ENCODE data around the gene ZFYVE9. TPM values are rescaled to one million over a fixed set of nuclear protein-coding genes. Genes with fewer than 3 reads are reported as not detected.

Gene ZFYVE9
- total and polyA plus RNA-seq, 2 of the 13 experiments (the other 11 are each of a cell fraction or from before 2014, with no cell fraction given) = 9.2 to 19.8 TPM

GRCh38 chr1:52268372-52268771 lies 126.5 kb downstream of the ZFYVE9 start:
- DNase-seq (ENCODE audit: low spot score) (no peak), ATAC-seq (no peak), FAIRE-seq (no peak)
- intact Hi-C loops (cut with micrococcal nuclease; ENCODE audit: unreplicated experiment) = no loop called here
- H3K9ac ChIP-seq (ENCODE audit: insufficient read depth, low read depth, low read length) = no peak overlapping the region
- whole genome bisulfite sequencing (ENCODE audit: low lambda C conversion rate) = 86% methylated on average over 3 of the region's 3 CpGs
- POLR2A ChIA-PET = no interaction called here
- in situ Hi-C loops (cut with HindIII; ENCODE audit: extremely low pct_ligation_motif_present, low pct_unique_long_range_greater_than_20kb) = no loop called here
- H2AFZ ChIP-seq (ENCODE audit: low read length) = no peak overlapping the region
- H3K27me3 ChIP-seq (ENCODE audit: control insufficient read depth in 1 of 2, insufficient read depth in 2 of 2, low read length in 2 of 2) = no peaks in the 10 kb centered on the region
- no TSS peak for BruUV-seq (replicated peaks)
- peaks cover 14% of the 10 kb centered on the region for H3K4me1 ChIP-seq (ENCODE audit: insufficient read depth, low read length)
- H3K79me2 ChIP-seq (ENCODE audit: insufficient read depth, low read length) = no peaks in the 10 kb centered on the region
- H3K36me3 ChIP-seq (replicated peaks in 1 of 2; ENCODE audit: control insufficient read depth in 1 of 2, insufficient read depth in 2 of 2, low read length in 2 of 2) = peaks cover 8 to 28% of the 10 kb centered on the region in 2 experiments; a peak in 4 of 5 replicates
- peak; percentile 55 to 58; a peak in 3 of 4 replicates for TF ChIP-seq MAFK (conservative IDR thresholded peaks at IDR 0.05 in 1 of 2, IDR thresholded peaks at IDR 0.05 in 1 of 2; ENCODE audit: low read length in 2 of 2)
- TF ChIP-seq ZBTB37 (CRISPR knock-in tag; IDR thresholded peaks at IDR 0.05) = no peak
- peak; percentile 29; the same call in 1 of the 2 replicates for TF ChIP-seq MAFF (IDR thresholded peaks at IDR 0.05; ENCODE audit: low read depth, low read length)
- no peaks in the 10 kb centered on the region for H4K20me1 ChIP-seq (ENCODE audit: insufficient read depth, low read length)
- CTCF ChIA-PET (ENCODE audit: low intra/inter-chr PET ratio, low total read pairs) = no interaction called here
- H3K9me3 ChIP-seq (ENCODE audit: low read length) = no peaks in the 10 kb centered on the region
- H3K4me2 ChIP-seq (ENCODE audit: low read depth, low read length) = no peak overlapping the region
- H3K27ac ChIP-seq (ENCODE audit: extremely low read length, insufficient read depth, low read length) = no peak overlapping the region
- H3K4me3 ChIP-seq (replicated peaks in 1 of 3; ENCODE audit: insufficient read depth in 1 of 3, low read depth in 2 of 3, low read length in 3 of 3) = no peak overlapping the region

GRCh38 chr1:52281518-52281917 lies 139.6 kb downstream of the ZFYVE9 start:
- POLR2A ChIA-PET = no interaction called here
- intact Hi-C loops (cut with micrococcal nuclease; ENCODE audit: unreplicated experiment) = no loop called here
- TF ChIP-seq RCOR2 (CRISPR knock-in tag; IDR thresholded peaks at IDR 0.05) = peak; percentile 73; the same call in 1 of the 2 replicates
- no peak for TF ChIP-seq PHF20 (CRISPR knock-in tag; IDR thresholded peaks at IDR 0.05)
- no peak for TF ChIP-seq KLF11 (CRISPR knock-in tag; IDR thresholded peaks at IDR 0.05)
- TF ChIP-seq ZNF607 (CRISPR knock-in tag; IDR thresholded peaks at IDR 0.05; ENCODE audit: borderline replicate concordance) = no peak
- no peak for TF ChIP-seq ZNF20 (CRISPR knock-in tag; IDR thresholded peaks at IDR 0.05)
- TF ChIP-seq SRSF9 (IDR thresholded peaks at IDR 0.05; ENCODE audit: borderline replicate concordance, insufficient read depth, low read depth, low read length, poor library complexity, severe bottlenecking) = no peak
- no peak for TF ChIP-seq PTBP1 (IDR thresholded peaks at IDR 0.05; ENCODE audit: low read depth, low read length, poor library complexity, severe bottlenecking)
- TF ChIP-seq ZNF234 (CRISPR knock-in tag; conservative IDR thresholded peaks at IDR 0.05) = no peak
- TF ChIP-seq MTF2 (CRISPR knock-in tag; IDR thresholded peaks at IDR 0.05; ENCODE audit: borderline replicate concordance) = no peak
- TF ChIP-seq SOX6 (IDR thresholded peaks at IDR 0.05) = no peak
- TF ChIP-seq SOX6 (CRISPR knock-in tag; IDR thresholded peaks at IDR 0.05) = peak; percentile 83
- TF ChIP-seq RXRB (CRISPR knock-in tag; IDR thresholded peaks at IDR 0.05; ENCODE audit: borderline replicate concordance) = peak; percentile 62; the same call in 1 of the 2 replicates
- TF ChIP-seq ZNF766 (CRISPR knock-in tag; IDR thresholded peaks at IDR 0.05; ENCODE audit: borderline replicate concordance) = no peak
- no peak for TF ChIP-seq NR2F6 (IDR thresholded peaks at IDR 0.05)
- TF ChIP-seq NR2F6 (CRISPR knock-in tag; IDR thresholded peaks at IDR 0.05) = peak; percentile 56
- no peak for TF ChIP-seq ZNF674 (CRISPR knock-in tag; IDR thresholded peaks at IDR 0.05; ENCODE audit: low read depth)
- TF ChIP-seq CREM (IDR thresholded peaks at IDR 0.05) = peak; percentile 72
- no peak for TF ChIP-seq CREM (CRISPR knock-in tag; IDR thresholded peaks at IDR 0.05)
- no peak for TF ChIP-seq ZNF577 (CRISPR knock-in tag; IDR thresholded peaks at IDR 0.05; ENCODE audit: borderline replicate concordance, low read depth)

More at GRCh38 chr1:52281518-52281917, 139.6 kb downstream of the ZFYVE9 start:
- WGBS (ENCODE audit: low lambda C conversion rate) = 13% methylated on average over 2 of the region's 2 CpGs
- peaks cover 4 to 16% of the 10 kb centered on the region in 2 experiments; a peak in 2 of 5 replicates for H3K36me3 ChIP-seq (replicated peaks in 1 of 2; ENCODE audit: control insufficient read depth in 1 of 2, insufficient read depth in 2 of 2, low read length in 2 of 2)
- ATAC-seq (peak; percentile 88), FAIRE-seq (peak; percentile 75), DNase-seq (ENCODE audit: low spot score) (peak; percentile 91)
- BruUV-seq (replicated peaks) = no TSS peak
- no peak overlapping the region for H3K4me3 ChIP-seq (replicated peaks in 1 of 3; ENCODE audit: insufficient read depth in 1 of 3, low read depth in 2 of 3, low read length in 3 of 3)
- in situ Hi-C loops (cut with HindIII; ENCODE audit: extremely low pct_ligation_motif_present, low pct_unique_long_range_greater_than_20kb) = no loop called here
- H3K27me3 ChIP-seq (ENCODE audit: control insufficient read depth in 1 of 2, insufficient read depth in 2 of 2, low read length in 2 of 2) = no peaks in the 10 kb centered on the region
- H3K27ac ChIP-seq (ENCODE audit: extremely low read length, insufficient read depth, low read length) = peak overlapping the region; percentile 58
- H3K9me3 ChIP-seq (ENCODE audit: low read length) = no peaks in the 10 kb centered on the region
- CTCF ChIA-PET (ENCODE audit: low intra/inter-chr PET ratio, low total read pairs) = no interaction called here
- no peaks in the 10 kb centered on the region for H4K20me1 ChIP-seq (ENCODE audit: insufficient read depth, low read length)
- peak overlapping the region; percentile 50 for H3K4me2 ChIP-seq (ENCODE audit: low read depth, low read length)
- H3K79me2 ChIP-seq (ENCODE audit: insufficient read depth, low read length) = no peaks in the 10 kb centered on the region
- no peak overlapping the region for H2AFZ ChIP-seq (ENCODE audit: low read length)
- H3K4me1 ChIP-seq (ENCODE audit: insufficient read depth, low read length) = peaks cover 36% of the 10 kb centered on the region
- H3K9ac ChIP-seq (ENCODE audit: insufficient read depth, low read depth, low read length) = no peak overlapping the region

Measured in HepG2 (cell line).